ENCODE data around the gene DEPP1.
A peak's percentile ranks its signal among the peaks of the same experiment; 100 is the strongest.

Gene DEPP1

GRCh38 chr10:45000752-45001380 lies 22.3 kb upstream of the DEPP1 start, which contains the start of gene ZNF22:
ZNF22 (plus strand) TSS chr10:45000923; CDS start chr10:45003369, 2,446 bp downstream.
- Histone ChIP-seq H3K36me3 (ENCODE audit: control insufficient read depth, low read length) (peaks cover 39% of the 10 kb centered on the region), H3K27me3 (ENCODE audit: control insufficient read depth, low read length) (no peaks in the 10 kb centered on the region), H3K27ac (ENCODE audit: low read depth, low read length) (peak within 1 kb of the TSS; percentile 46), H3F3A (ENCODE audit: control insufficient read depth, insufficient read depth) (0 out of 2 replicates have a peak, but pooled peaks cover 4% of the 10 kb centered on the region), H3K4me2 (ENCODE audit: low read length) (peak within 1 kb of the TSS; percentile 77), H4K20me1 (ENCODE audit: control insufficient read depth, insufficient read depth, low read depth, low read length) (peaks cover 8% of the 10 kb centered on the region; the same call in 1 of the 2 replicates), H3K79me2 (ENCODE audit: control insufficient read depth, low read length) (peaks cover 54% of the 10 kb centered on the region), H3K4me1 (ENCODE audit: control insufficient read depth, low read length) (peaks cover 28% of the 10 kb centered on the region), H3K9me2 (replicated peaks; ENCODE audit: control insufficient read depth, low read length) (no peaks in the 10 kb centered on the region), H3K9me3 (ENCODE audit: control insufficient read depth, insufficient read depth, low read length) (no peaks in the 10 kb centered on the region), H3K4me3 (ENCODE audit: low read length) (peak within 1 kb of the TSS; percentile 91)
- TF ChIP-seq EZH2phosphoT487 (IDR thresholded peaks at IDR 0.05; ENCODE audit: borderline replicate concordance, low read length) = no peak
- TF ChIP-seq CTCF (IDR thresholded peaks at IDR 0.05; ENCODE audit: low read depth, low read length, poor library complexity, severe bottlenecking) = no peak

- H3K79me2 ChIP-seq (ENCODE audit: control insufficient read depth, low read length) = peaks cover 48% of the 10 kb centered on the region
- no peaks in the 10 kb centered on the region for H3K9me3 ChIP-seq (ENCODE audit: control insufficient read depth, insufficient read depth, low read length)
- 0 out of 2 replicates have a peak, but pooled peaks cover 4% of the 10 kb centered on the region for H3F3A ChIP-seq (ENCODE audit: control insufficient read depth, insufficient read depth)
- H3K4me2 ChIP-seq (ENCODE audit: low read length) = peak overlapping the region; percentile 77
- no peak for TF ChIP-seq CTCF (IDR thresholded peaks at IDR 0.05; ENCODE audit: low read depth, low read length, poor library complexity, severe bottlenecking)
- TF ChIP-seq EZH2phosphoT487 (IDR thresholded peaks at IDR 0.05; ENCODE audit: borderline replicate concordance, low read length) = no peak
- peaks cover 33% of the 10 kb centered on the region for H3K36me3 ChIP-seq (ENCODE audit: control insufficient read depth, low read length)
- peak overlapping the region; percentile 46 for H3K27ac ChIP-seq (ENCODE audit: low read depth, low read length)
- peaks cover 28% of the 10 kb centered on the region for H3K4me1 ChIP-seq (ENCODE audit: control insufficient read depth, low read length)
- no peaks in the 10 kb centered on the region for H3K27me3 ChIP-seq (ENCODE audit: control insufficient read depth, low read length)
- peaks cover 2% of the 10 kb centered on the region; the same call in 1 of the 2 replicates for H4K20me1 ChIP-seq (ENCODE audit: control insufficient read depth, insufficient read depth, low read depth, low read length)
- peak overlapping the region; percentile 91 for H3K4me3 ChIP-seq (ENCODE audit: low read length)
- H3K9me2 ChIP-seq (replicated peaks; ENCODE audit: control insufficient read depth, low read length) = no peaks in the 10 kb centered on the region
These were observed 21.6 kb upstream of the DEPP1 start for GRCh38 chr10:45000138-45000751.

- Histone ChIP-seq H3K36me3 (ENCODE audit: control insufficient read depth, low read length) (peaks cover 14% of the 10 kb centered on the region), H3K79me2 (ENCODE audit: control insufficient read depth, low read length) (peaks cover 30% of the 10 kb centered on the region), H3K4me1 (ENCODE audit: control insufficient read depth, low read length) (peaks cover 28% of the 10 kb centered on the region), H3K9me2 (replicated peaks; ENCODE audit: control insufficient read depth, low read length) (no peaks in the 10 kb centered on the region), H4K20me1 (ENCODE audit: control insufficient read depth, insufficient read depth, low read depth, low read length) (no peaks in the 10 kb centered on the region; the same call in 1 of the 2 replicates), H3K4me3 (ENCODE audit: low read length) (no peak overlapping the region), H3K27me3 (ENCODE audit: control insufficient read depth, low read length) (no peaks in the 10 kb centered on the region), H3K9me3 (ENCODE audit: control insufficient read depth, insufficient read depth, low read length) (no peaks in the 10 kb centered on the region), H3K27ac (ENCODE audit: low read depth, low read length) (no peak overlapping the region), H3K4me2 (ENCODE audit: low read length) (no peak overlapping the region), H3F3A (ENCODE audit: control insufficient read depth, insufficient read depth) (0 out of 2 replicates have a peak, but pooled peaks cover 4% of the 10 kb centered on the region)
- TF ChIP-seq EZH2phosphoT487 (IDR thresholded peaks at IDR 0.05; ENCODE audit: borderline replicate concordance, low read length) (no peak), CTCF (IDR thresholded peaks at IDR 0.05; ENCODE audit: low read depth, low read length, poor library complexity, severe bottlenecking) (no peak)
These were observed 19.6 kb upstream of the DEPP1 start for GRCh38 chr10:44998146-44998631.
